Measurements from ENCODE around the gene FBXW12.
"Not testable (repeated sequence)": the region's sequence is repeated elsewhere in the genome, so short reads cannot be mapped to it uniquely, and the experiment has no call there.

The FBXW12 gene

DNA sequence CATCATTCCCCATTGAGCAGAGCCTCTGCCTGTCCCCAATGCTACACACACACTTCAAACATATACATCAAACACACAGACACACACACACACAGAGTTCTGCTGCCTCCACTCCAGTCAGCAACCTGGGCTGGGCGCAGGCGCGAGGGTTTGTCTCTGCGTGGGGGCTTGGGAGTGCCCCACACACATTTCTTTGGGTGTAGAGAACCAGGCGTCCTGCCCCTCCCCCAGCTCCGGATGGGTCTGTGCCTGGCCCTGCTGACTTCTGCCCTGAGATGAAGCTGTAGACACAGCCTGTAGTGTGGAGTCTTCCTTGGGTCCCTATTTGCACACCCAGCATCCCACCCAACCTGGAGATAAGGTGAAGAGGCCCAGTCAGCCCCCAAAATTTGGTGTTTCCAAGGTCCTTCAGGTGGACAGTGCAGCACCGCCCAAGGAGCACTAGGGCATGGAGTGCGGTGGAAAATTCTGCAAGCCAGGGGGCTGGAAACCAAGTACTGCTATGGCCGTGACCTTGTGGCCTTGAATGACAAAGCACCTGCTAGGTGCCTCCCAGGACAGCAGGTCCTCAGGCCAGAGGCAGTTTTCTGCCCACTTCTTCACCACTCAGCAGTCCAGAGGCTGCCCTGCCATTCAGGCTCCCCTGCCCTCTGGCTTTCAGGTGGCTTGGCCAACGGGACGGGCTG is 26.8 kb downstream of the FBXW12 start:
- no peaks in the 10 kb centered on the region for H3K9me3 Mint-ChIP-seq
- intact Hi-C loops (cut with micrococcal nuclease), result loop anchor here (10.0 kb wide), 1 partner anchor 124 kb away; no protein-coding TSS in a partner anchor
- H3K36me3 Mint-ChIP-seq (ENCODE audit: low read depth), result no peaks in the 10 kb centered on the region
- peak overlapping the region; percentile 6 for H3K27ac Mint-ChIP-seq
- H3K27me3 Mint-ChIP-seq, result no peaks in the 10 kb centered on the region
- H3K4me1 Mint-ChIP-seq (ENCODE audit: low read depth), result peaks cover 11% of the 10 kb centered on the region
- no peak overlapping the region for H3K4me3 Mint-ChIP-seq

GRCh38 chr3:48399387-48400172 is 27.6 kb downstream of the FBXW12 start:
- no peaks in the 10 kb centered on the region for H3K9me3 Mint-ChIP-seq
- peaks cover 11% of the 10 kb centered on the region for H3K4me1 Mint-ChIP-seq (ENCODE audit: low read depth)
- H3K27me3 Mint-ChIP-seq, result no peaks in the 10 kb centered on the region
- H3K36me3 Mint-ChIP-seq (ENCODE audit: low read depth), result no peaks in the 10 kb centered on the region
- no peak overlapping the region for H3K4me3 Mint-ChIP-seq
- peak overlapping the region; percentile 6 for H3K27ac Mint-ChIP-seq
- intact Hi-C loops (cut with micrococcal nuclease), result loop anchor here (10.0 kb wide), 1 partner anchor 125 kb away; no protein-coding TSS in a partner anchor

GRCh38 chr3:48400824-48401433 is 28.9 kb downstream of the FBXW12 start:
- Mint-ChIP-seq H3K27ac (no peak overlapping the region), H3K4me1 (ENCODE audit: low read depth) (peaks cover 11% of the 10 kb centered on the region), H3K4me3 (no peak overlapping the region), H3K27me3 (no peaks in the 10 kb centered on the region), H3K9me3 (no peaks in the 10 kb centered on the region), H3K36me3 (ENCODE audit: low read depth) (no peaks in the 10 kb centered on the region)
- intact Hi-C loops (cut with micrococcal nuclease), result loop anchor here (1.0 kb wide), 1 partner anchor 35 kb away; no protein-coding TSS in a partner anchor

- not testable (repeated sequence) for H3K27me3 Mint-ChIP-seq; H3K9me3 Mint-ChIP-seq; H3K27ac Mint-ChIP-seq; H3K36me3 Mint-ChIP-seq (ENCODE audit: low read depth); H3K4me3 Mint-ChIP-seq
- peaks cover 11% of the 10 kb centered on the region for H3K4me1 Mint-ChIP-seq (ENCODE audit: low read depth)
- intact Hi-C loops (cut with micrococcal nuclease), result loop anchor here (1.0 kb wide), 1 partner anchor 35 kb away; no protein-coding TSS in a partner anchor
Observed at GRCh38 chr3:48401434-48401901, 29.4 kb downstream of the FBXW12 start.

DNA sequence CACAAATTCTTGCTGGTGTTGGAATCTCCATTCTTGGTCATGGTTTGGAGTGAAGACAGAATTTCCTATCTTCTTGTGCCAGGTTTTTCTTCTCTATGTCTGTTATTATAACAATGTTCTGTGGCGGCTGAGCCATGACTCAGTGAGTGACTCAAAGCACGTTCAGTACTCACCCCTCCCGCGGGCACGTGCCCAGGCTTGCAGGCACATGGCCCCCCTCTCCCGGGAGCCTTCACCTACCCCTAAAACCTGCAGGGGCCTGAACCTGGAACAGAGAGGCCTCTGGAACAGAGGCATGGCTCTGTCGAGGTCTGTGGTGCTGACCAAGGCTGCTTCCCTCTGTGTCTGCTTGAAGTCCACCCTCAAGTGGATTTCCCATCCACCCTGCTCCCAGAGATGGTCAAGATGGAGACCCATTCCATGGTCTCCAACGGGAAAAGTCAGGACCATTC is 30.3 kb downstream of the FBXW12 start:
- Mint-ChIP-seq H3K4me1 (ENCODE audit: low read depth) (peaks cover 6% of the 10 kb centered on the region), H3K4me3 (no peak overlapping the region), H3K9me3 (no peaks in the 10 kb centered on the region), H3K36me3 (ENCODE audit: low read depth) (no peaks in the 10 kb centered on the region), H3K27me3 (no peaks in the 10 kb centered on the region), H3K27ac (no peak overlapping the region)
- intact Hi-C loops (cut with micrococcal nuclease), result no loop called here

DNA sequence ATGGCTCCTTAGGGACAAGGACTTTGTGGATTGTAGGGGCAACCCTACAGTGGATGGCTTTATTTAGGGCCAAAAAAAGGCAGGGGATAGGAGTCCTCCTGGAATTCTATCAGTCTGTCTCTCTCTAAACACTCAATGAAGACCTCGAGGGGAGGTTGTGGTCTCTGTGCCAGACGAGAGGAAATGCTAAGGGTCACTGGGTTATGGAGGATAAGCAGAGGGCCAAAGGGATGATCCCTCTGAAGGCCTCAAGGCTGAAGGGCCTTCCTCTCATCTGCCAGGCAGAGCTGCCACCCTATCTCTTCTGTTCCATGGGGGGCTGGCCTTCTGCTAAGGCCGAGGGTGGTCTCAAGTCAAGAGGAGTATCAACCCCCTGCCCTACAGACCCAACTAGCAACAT is 30.9 kb downstream of the FBXW12 start:
- H3K4me1 Mint-ChIP-seq (ENCODE audit: low read depth), result peaks cover under 1% of the 10 kb centered on the region
- intact Hi-C loops (cut with micrococcal nuclease), result no loop called here
- no peak overlapping the region for H3K4me3 Mint-ChIP-seq
- H3K36me3 Mint-ChIP-seq (ENCODE audit: low read depth), result no peaks in the 10 kb centered on the region
- H3K27me3 Mint-ChIP-seq, result no peaks in the 10 kb centered on the region
- H3K27ac Mint-ChIP-seq, result no peak overlapping the region
- no peaks in the 10 kb centered on the region for H3K9me3 Mint-ChIP-seq

DNA sequence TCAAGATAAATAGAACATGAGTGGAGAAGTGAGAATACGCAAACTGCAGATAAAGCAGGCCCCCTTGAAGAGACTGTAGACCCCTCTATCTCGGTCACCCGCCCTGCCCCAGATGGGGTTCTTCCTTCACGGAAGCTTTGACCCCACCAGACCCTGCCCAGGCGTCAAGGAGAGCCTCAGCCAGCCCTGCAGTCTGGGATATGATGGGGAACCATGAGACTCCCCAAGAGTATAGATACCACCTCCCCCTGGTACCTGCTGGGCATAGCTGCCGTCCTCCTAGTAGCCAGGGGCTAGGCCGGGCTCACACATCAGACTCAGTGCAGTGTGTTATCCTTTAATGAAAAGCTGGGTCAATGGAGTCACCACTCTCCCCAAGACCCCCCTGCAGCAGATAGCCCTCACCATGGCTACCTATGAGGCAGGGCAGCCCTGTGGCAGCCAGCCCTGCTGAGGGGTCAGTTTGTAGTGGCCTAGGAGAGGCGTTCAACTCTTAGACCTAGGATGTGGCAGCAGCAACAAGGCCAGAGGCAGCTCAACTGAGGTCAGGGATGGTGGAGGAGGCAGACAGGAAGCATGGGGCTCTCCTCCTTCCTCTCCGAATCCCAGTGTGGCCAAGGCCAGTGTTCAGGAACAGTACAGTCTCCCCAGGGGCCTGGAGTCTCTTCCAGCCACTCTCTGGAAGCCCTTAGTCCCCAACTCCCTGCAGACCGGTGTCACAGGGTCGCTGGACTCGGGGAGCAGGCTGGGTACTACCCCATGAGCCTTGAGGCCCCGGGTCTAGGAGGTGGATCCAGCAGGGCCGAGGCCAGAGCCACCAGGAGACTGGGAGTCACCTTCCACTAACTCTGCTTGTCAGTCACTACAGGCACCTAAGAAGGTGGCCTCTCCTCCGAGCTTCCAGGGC is 31.8 kb downstream of the FBXW12 start:
- Mint-ChIP-seq H3K9me3 (no peaks in the 10 kb centered on the region), H3K4me3 (no peak overlapping the region), H3K36me3 (ENCODE audit: low read depth) (no peaks in the 10 kb centered on the region), H3K27ac (no peak overlapping the region), H3K4me1 (ENCODE audit: low read depth) (no peaks in the 10 kb centered on the region), H3K27me3 (no peaks in the 10 kb centered on the region)
- intact Hi-C loops (cut with micrococcal nuclease), result no loop called here

GRCh38 chr3:48404440-48405342 is 32.7 kb downstream of the FBXW12 start:
- no peaks in the 10 kb centered on the region for H3K36me3 Mint-ChIP-seq (ENCODE audit: low read depth)
- H3K4me3 Mint-ChIP-seq, result no peak overlapping the region
- H3K27me3 Mint-ChIP-seq, result no peaks in the 10 kb centered on the region
- no peak overlapping the region for H3K27ac Mint-ChIP-seq
- H3K9me3 Mint-ChIP-seq, result no peaks in the 10 kb centered on the region
- no peaks in the 10 kb centered on the region for H3K4me1 Mint-ChIP-seq (ENCODE audit: low read depth)
- intact Hi-C loops (cut with micrococcal nuclease), result no loop called here

DNA sequence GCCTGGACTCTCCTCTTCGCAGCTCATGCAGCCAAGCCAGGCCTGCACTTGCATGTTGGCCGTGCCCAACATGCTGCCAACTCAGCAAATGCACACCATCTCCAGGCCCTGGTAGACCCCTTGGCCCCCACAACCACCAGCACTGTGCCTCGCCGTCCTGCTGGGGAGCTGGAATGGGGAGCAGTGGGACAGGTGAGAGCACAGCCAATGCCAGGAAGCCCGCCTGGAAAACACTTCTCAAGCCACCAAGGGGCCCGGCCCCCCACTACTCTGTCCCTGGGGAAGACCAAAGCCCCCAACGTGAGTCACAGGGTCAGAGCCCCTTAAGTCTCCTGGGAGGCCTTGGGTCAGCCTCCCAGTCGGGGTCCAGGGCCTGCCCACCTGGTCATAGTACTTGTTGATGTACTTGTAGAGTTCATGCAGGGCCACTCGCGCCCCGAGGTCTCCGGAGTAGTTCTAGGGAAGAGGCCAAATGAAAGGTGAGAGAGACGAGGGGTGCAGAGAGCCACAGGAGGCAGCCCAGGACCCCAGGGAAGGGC is 33.4 kb downstream of the FBXW12 start:
- Mint-ChIP-seq H3K9me3 (no peaks in the 10 kb centered on the region), H3K27me3 (no peaks in the 10 kb centered on the region), H3K27ac (no peak overlapping the region), H3K4me3 (no peak overlapping the region), H3K36me3 (ENCODE audit: low read depth) (no peaks in the 10 kb centered on the region), H3K4me1 (ENCODE audit: low read depth) (no peaks in the 10 kb centered on the region)
- intact Hi-C loops (cut with micrococcal nuclease), result no loop called here

DNA sequence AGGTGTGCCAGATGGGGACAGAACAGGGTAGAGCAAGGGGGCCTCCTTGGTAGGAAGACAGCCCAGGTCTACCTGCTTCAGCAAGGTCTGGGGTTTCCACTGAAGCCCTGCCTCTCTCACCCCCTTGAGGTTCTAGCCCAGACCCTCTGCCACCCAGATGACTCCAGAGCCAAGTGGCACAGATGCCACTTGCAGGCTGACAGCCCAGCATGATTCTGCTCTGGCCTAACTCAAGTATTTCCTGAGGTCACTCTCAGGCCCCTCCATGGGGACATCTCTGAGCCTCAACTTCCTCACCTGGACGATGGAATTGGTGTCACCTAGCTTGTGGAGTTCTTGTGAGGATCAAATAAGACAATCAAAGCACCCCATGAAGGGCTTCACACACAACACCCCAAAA is 34.0 kb downstream of the FBXW12 start:
- no peak overlapping the region for H3K4me3 Mint-ChIP-seq
- H3K27me3 Mint-ChIP-seq, result no peaks in the 10 kb centered on the region
- intact Hi-C loops (cut with micrococcal nuclease), result no loop called here
- no peaks in the 10 kb centered on the region for H3K36me3 Mint-ChIP-seq (ENCODE audit: low read depth)
- H3K9me3 Mint-ChIP-seq, result no peaks in the 10 kb centered on the region
- H3K4me1 Mint-ChIP-seq (ENCODE audit: low read depth), result no peaks in the 10 kb centered on the region
- H3K27ac Mint-ChIP-seq, result no peak overlapping the region

- Mint-ChIP-seq H3K27me3 (no peaks in the 10 kb centered on the region), H3K4me3 (no peak overlapping the region), H3K9me3 (no peaks in the 10 kb centered on the region), H3K36me3 (ENCODE audit: low read depth) (no peaks in the 10 kb centered on the region), H3K27ac (no peak overlapping the region), H3K4me1 (ENCODE audit: low read depth) (no peaks in the 10 kb centered on the region)
- intact Hi-C loops (cut with micrococcal nuclease), result no loop called here
Observed at GRCh38 chr3:48406443-48407431, 34.7 kb downstream of the FBXW12 start.
